ENCODE measurements around the gene PDE10A. TPM values are rescaled to one million over a fixed set of nuclear protein-coding genes. Genes with fewer than 3 reads are reported as not detected.

PDE10A gene
- total and polyA plus RNA-seq, 7 donors: 1.2 to 33.5 (median 7.4) TPM; not detected in 1

GRCh38 chr6:165325609-165326008, 337.4 kb downstream of the PDE10A start:
- 86 to 89% methylated on average over 7 of the region's 7 CpGs for WGBS, 2 donors
- Histone ChIP-seq H3K4me3 (no peak overlapping the region), H3K27ac (no peak overlapping the region), H3K4me1 (no peaks in the 10 kb centered on the region), H3K9me3 (peaks cover 0 to 3% (median 0%) of the 10 kb centered on the region in 4 donors), H3K27me3 (no peaks in the 10 kb centered on the region), H3K36me3 (no peaks in the 10 kb centered on the region)
- intact Hi-C loops (cut with DNase I): no loop called here
- DNase-seq: no peak
- TF ChIP-seq EP300 (IDR thresholded peaks at IDR 0.05): no peak
- TF ChIP-seq POLR2AphosphoS5 (IDR thresholded peaks at IDR 0.05): no peak
- TF ChIP-seq CTCF (IDR thresholded peaks at IDR 0.05): no peak
- TF ChIP-seq POLR2A (IDR thresholded peaks at IDR 0.05): no peak

GRCh38 chr6:165321555-165322145, 341.4 kb downstream of the PDE10A start:
- Histone ChIP-seq H3K36me3 (no peaks in the 10 kb centered on the region), H3K27me3 (no peaks in the 10 kb centered on the region), H3K4me3 (no peak overlapping the region), H3K9me3 (peaks cover 0 to 7% (median 0%) of the 10 kb centered on the region in 4 donors), H3K27ac (no peak overlapping the region), H3K4me1 (no peaks in the 10 kb centered on the region)
- 81 to 90% methylated on average over 1 of the region's 1 CpG for WGBS, 2 donors
- no peak for DNase-seq
- TF ChIP-seq CTCF (IDR thresholded peaks at IDR 0.05): no peak
- TF ChIP-seq POLR2A (IDR thresholded peaks at IDR 0.05): no peak
- no peak for TF ChIP-seq EP300 (IDR thresholded peaks at IDR 0.05)
- no peak for TF ChIP-seq POLR2AphosphoS5 (IDR thresholded peaks at IDR 0.05)
- intact Hi-C loops (cut with DNase I): no loop called here

DNA sequence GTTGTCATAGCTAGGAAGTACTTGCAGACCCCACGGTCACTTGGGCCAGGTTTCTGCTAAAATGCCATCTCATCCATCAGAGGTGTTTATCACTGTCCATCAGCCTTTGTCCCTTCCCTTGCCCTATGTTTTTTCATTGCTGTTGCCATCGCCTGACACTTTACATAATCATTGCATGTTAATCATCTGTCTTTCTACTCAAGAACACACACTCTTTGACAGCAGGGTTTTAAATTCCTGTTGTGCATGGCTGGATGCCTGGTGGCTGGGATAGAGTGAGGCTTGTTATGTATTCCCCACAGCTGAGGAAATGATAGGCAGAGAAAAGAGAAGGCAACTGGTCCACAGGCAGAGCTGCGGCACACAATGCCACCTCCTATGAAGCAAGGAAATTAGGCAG, 341.9 kb downstream of the PDE10A start:
- no peak overlapping the region for H3K4me3 ChIP-seq
- DNase-seq: no peak
- no peaks in the 10 kb centered on the region for H3K4me1 ChIP-seq
- H3K9me3 ChIP-seq: peaks cover 0 to 7% (median 0%) of the 10 kb centered on the region in 4 donors
- H3K27me3 ChIP-seq: no peaks in the 10 kb centered on the region
- intact Hi-C loops (cut with DNase I): no loop called here
- TF ChIP-seq POLR2A (IDR thresholded peaks at IDR 0.05): no peak
- TF ChIP-seq CTCF (IDR thresholded peaks at IDR 0.05): no peak
- no peak for TF ChIP-seq EP300 (IDR thresholded peaks at IDR 0.05)
- 57 to 62% methylated on average over 3 of the region's 3 CpGs for WGBS, 2 donors
- H3K36me3 ChIP-seq: no peaks in the 10 kb centered on the region
- H3K27ac ChIP-seq: no peak overlapping the region

- TF ChIP-seq EP300 (IDR thresholded peaks at IDR 0.05): no peak
- no peak for TF ChIP-seq CTCF (IDR thresholded peaks at IDR 0.05)
- TF ChIP-seq POLR2AphosphoS5 (IDR thresholded peaks at IDR 0.05): no peak
- no peak for TF ChIP-seq POLR2A (IDR thresholded peaks at IDR 0.05)
- Histone ChIP-seq H3K27ac (no peak overlapping the region), H3K27me3 (no peaks in the 10 kb centered on the region), H3K4me3 (no peak overlapping the region), H3K36me3 (no peaks in the 10 kb centered on the region), H3K4me1 (no peaks in the 10 kb centered on the region), H3K9me3 (peaks cover 0 to 7% (median 0%) of the 10 kb centered on the region in 4 donors)
- 90% methylated on average over 14 of the region's 14 CpGs; no CpG with 5 or more reads in 1 of the 2 donors for WGBS, 2 donors
- intact Hi-C loops (cut with DNase I): no loop called here
- no peak for DNase-seq
These were observed 345.3 kb downstream of the PDE10A start for GRCh38 chr6:165317723-165318122.

Data from sigmoid colon (tissue), 7 donors.